Measurements from ENCODE around the gene SGMS1. TPM values are rescaled to one million over a fixed set of nuclear protein-coding genes. Genes with fewer than 3 reads are reported as not detected.

The SGMS1 gene
- polyA plus RNA-seq, 1 of the 3 experiments (the other 2 are of a cell fraction): 6.3 TPM

GRCh38 chr10:50527442-50528043, 96.2 kb downstream of the SGMS1 start:
- Histone ChIP-seq H3K9me2 (no peaks in the 10 kb centered on the region), H2AFZ (ENCODE audit: low read depth) (no peak overlapping the region), H3K4me1 (ENCODE audit: control insufficient read depth in 1 of 2, insufficient read depth in 2 of 2, low read depth in 1 of 2, low read length in 1 of 2) (no peaks in the 10 kb centered on the region), H3K9me3 (no peaks in the 10 kb centered on the region), H3K36me3 (replicated peaks in 1 of 2; ENCODE audit: control insufficient read depth in 1 of 2, insufficient read depth in 2 of 2, low read length in 1 of 2) (no peaks in the 10 kb centered on the region), H3K4me3 (ENCODE audit: low read depth in 2 of 2, low read length in 1 of 2) (no peak overlapping the region), H3K79me2 (ENCODE audit: insufficient read depth) (no peaks in the 10 kb centered on the region), H3K27ac (ENCODE audit: low read depth in 2 of 2, low read length in 1 of 2) (no peak overlapping the region), H4K20me1 (ENCODE audit: insufficient read depth) (no peaks in the 10 kb centered on the region), H3K27me3 (ENCODE audit: insufficient read depth) (no peaks in the 10 kb centered on the region), H3K4me2 (no peak overlapping the region), H3K9ac (no peak overlapping the region), H3F3A (replicated peaks; ENCODE audit: insufficient read depth) (no peaks in the 10 kb centered on the region)
- 92% methylated on average over 7 of the region's 7 CpGs for WGBS (ENCODE audit: low lambda C conversion rate)
- CTCF ChIA-PET: no interaction called here
- TF ChIP-seq, protein P1, sequence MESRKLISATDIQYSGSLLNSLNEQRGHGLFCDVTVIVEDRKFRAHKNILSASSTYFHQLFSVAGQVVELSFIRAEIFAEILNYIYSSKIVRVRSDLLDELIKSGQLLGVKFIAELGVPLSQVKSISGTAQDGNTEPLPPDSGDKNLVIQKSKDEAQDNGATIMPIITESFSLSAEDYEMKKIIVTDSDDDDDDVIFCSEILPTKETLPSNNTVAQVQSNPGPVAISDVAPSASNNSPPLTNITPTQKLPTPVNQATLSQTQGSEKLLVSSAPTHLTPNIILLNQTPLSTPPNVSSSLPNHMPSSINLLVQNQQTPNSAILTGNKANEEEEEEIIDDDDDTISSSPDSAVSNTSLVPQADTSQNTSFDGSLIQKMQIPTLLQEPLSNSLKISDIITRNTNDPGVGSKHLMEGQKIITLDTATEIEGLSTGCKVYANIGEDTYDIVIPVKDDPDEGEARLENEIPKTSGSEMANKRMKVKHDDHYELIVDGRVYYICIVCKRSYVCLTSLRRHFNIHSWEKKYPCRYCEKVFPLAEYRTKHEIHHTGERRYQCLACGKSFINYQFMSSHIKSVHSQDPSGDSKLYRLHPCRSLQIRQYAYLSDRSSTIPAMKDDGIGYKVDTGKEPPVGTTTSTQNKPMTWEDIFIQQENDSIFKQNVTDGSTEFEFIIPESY (IDR thresholded peaks at IDR 0.05; ENCODE audit: borderline replicate concordance, low read depth): no peak
- TF ChIP-seq, protein P2, sequence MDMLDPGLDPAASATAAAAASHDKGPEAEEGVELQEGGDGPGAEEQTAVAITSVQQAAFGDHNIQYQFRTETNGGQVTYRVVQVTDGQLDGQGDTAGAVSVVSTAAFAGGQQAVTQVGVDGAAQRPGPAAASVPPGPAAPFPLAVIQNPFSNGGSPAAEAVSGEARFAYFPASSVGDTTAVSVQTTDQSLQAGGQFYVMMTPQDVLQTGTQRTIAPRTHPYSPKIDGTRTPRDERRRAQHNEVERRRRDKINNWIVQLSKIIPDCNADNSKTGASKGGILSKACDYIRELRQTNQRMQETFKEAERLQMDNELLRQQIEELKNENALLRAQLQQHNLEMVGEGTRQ (IDR thresholded peaks at IDR 0.05; ENCODE audit: borderline replicate concordance, low read depth, low read length): no peak
- TF ChIP-seq CHD2 (IDR thresholded peaks at IDR 0.05; ENCODE audit: low read length, partially characterized antibody): no peak
- no peak for TF ChIP-seq SIN3A (IDR thresholded peaks at IDR 0.05; ENCODE audit: borderline replicate concordance, low read depth, low read length)
- DNase-seq: no peak
- POLR2A ChIA-PET: no interaction called here

- Histone ChIP-seq H3K27me3 (ENCODE audit: insufficient read depth) (no peaks in the 10 kb centered on the region), H3K9me2 (no peaks in the 10 kb centered on the region), H3K79me2 (ENCODE audit: insufficient read depth) (no peaks in the 10 kb centered on the region), H3K9me3 (no peaks in the 10 kb centered on the region), H3F3A (replicated peaks; ENCODE audit: insufficient read depth) (no peaks in the 10 kb centered on the region), H3K4me3 (ENCODE audit: low read depth in 2 of 2, low read length in 1 of 2) (no peak overlapping the region), H4K20me1 (ENCODE audit: insufficient read depth) (no peaks in the 10 kb centered on the region), H3K4me1 (ENCODE audit: control insufficient read depth in 1 of 2, insufficient read depth in 2 of 2, low read depth in 1 of 2, low read length in 1 of 2) (no peaks in the 10 kb centered on the region), H3K9ac (no peak overlapping the region), H3K36me3 (replicated peaks in 1 of 2; ENCODE audit: control insufficient read depth in 1 of 2, insufficient read depth in 2 of 2, low read length in 1 of 2) (no peaks in the 10 kb centered on the region), H3K27ac (ENCODE audit: low read depth in 2 of 2, low read length in 1 of 2) (no peak overlapping the region), H2AFZ (ENCODE audit: low read depth) (no peak overlapping the region), H3K4me2 (no peak overlapping the region)
- no peak for DNase-seq
- no peak for TF ChIP-seq TCF12 (IDR thresholded peaks at IDR 0.05)
- TF ChIP-seq, protein P1 (IDR thresholded peaks at IDR 0.05; ENCODE audit: borderline replicate concordance, low read depth): no peak
- no peak for TF ChIP-seq RAD21 (IDR thresholded peaks at IDR 0.05; ENCODE audit: low read length)
- CTCF ChIA-PET: interaction anchor here (1.0 kb wide), 1 partner anchor 13 kb away, joined by 3 read pairs; no protein-coding TSS in a partner anchor
- whole genome bisulfite sequencing (ENCODE audit: low lambda C conversion rate): 100% methylated on average over 4 of the region's 4 CpGs
- POLR2A ChIA-PET: no interaction called here
Measured at GRCh38 chr10:50526185-50526584, 97.6 kb downstream of the SGMS1 start.
